ENCODE results near the gene KLHL34.

KLHL34 gene

DNA sequence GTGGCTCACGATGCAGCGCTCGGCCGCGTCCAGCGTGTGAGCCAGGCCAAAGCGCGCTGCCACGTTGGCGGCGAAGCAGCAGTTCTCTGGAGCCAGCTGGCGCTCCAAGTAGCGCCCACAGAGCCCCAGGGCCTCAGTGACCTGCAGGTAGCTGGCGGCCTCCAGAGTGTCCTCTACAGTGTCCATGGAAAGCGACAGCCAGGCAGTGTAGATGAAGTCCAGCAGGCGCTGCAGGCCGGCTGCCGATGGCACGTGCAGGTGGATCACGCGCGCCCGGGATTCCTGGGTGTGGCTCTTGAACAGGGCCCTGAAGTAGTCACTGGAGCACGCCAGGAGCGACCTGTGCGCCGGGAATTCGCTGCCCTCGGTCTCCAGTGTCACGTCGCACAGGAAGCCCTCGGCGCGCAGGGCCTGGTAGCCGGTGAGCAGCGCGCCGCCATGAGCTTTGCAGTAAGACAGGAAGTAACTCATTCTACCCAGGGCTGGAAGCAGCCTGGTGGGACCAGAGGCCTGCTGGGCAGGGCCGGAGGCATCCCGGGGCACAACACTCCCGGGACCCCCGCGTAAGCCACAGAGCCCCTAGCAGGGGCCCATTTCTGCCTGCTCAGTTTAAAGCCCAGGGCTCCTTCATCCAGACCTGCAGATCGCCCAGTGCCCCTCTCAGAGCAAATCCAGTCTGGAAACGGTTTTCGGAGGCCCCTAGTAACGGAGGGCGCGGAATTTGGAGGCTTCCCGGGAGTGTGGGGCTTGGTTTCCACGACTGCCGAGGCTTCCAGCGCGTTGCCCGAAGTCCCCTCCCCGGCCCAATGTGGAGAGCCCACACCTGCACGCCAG lies 595 bp downstream of the KLHL34 start:
- H3K4me3 ChIP-seq (ENCODE audit: low read length) = no peak overlapping the region
- no peaks in the 10 kb centered on the region for H3K9me2 ChIP-seq (replicated peaks; ENCODE audit: insufficient read depth, low read length)
- no peak overlapping the region for H3K9ac ChIP-seq (ENCODE audit: low read length)
- H3K79me2 ChIP-seq (ENCODE audit: low read length) = no peaks in the 10 kb centered on the region
- no peaks in the 10 kb centered on the region for H3K9me3 ChIP-seq (replicated peaks; ENCODE audit: insufficient read depth, low read length)
- no peak overlapping the region for H3K27ac ChIP-seq (ENCODE audit: low read length)
- H2AFZ ChIP-seq (ENCODE audit: low read length) = no peak overlapping the region
- H3F3A ChIP-seq (ENCODE audit: insufficient read depth, low read length) = no peaks in the 10 kb centered on the region
- TF ChIP-seq EZH2 (optimal IDR thresholded peaks at IDR 0.05; ENCODE audit: low read depth, low read length) (no peak), EZH2phosphoT487 (IDR thresholded peaks at IDR 0.05; ENCODE audit: low read length) (no peak)
- TF ChIP-seq, protein P1, sequence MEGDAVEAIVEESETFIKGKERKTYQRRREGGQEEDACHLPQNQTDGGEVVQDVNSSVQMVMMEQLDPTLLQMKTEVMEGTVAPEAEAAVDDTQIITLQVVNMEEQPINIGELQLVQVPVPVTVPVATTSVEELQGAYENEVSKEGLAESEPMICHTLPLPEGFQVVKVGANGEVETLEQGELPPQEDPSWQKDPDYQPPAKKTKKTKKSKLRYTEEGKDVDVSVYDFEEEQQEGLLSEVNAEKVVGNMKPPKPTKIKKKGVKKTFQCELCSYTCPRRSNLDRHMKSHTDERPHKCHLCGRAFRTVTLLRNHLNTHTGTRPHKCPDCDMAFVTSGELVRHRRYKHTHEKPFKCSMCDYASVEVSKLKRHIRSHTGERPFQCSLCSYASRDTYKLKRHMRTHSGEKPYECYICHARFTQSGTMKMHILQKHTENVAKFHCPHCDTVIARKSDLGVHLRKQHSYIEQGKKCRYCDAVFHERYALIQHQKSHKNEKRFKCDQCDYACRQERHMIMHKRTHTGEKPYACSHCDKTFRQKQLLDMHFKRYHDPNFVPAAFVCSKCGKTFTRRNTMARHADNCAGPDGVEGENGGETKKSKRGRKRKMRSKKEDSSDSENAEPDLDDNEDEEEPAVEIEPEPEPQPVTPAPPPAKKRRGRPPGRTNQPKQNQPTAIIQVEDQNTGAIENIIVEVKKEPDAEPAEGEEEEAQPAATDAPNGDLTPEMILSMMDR (IDR thresholded peaks at IDR 0.05; ENCODE audit: low read length) = no peak
- H3K4me2 ChIP-seq (ENCODE audit: low read depth, low read length) = no peak overlapping the region
- no peaks in the 10 kb centered on the region for H3K27me3 ChIP-seq (replicated peaks; ENCODE audit: insufficient read depth, low read length)
- H3K36me3 ChIP-seq (replicated peaks; ENCODE audit: insufficient read depth, low read length) = no peaks in the 10 kb centered on the region
- no peaks in the 10 kb centered on the region for H4K20me1 ChIP-seq (ENCODE audit: insufficient read depth, low read length)
- no peak for DNase-seq
- H3K4me1 ChIP-seq (ENCODE audit: low read length) = no peaks in the 10 kb centered on the region

DNA sequence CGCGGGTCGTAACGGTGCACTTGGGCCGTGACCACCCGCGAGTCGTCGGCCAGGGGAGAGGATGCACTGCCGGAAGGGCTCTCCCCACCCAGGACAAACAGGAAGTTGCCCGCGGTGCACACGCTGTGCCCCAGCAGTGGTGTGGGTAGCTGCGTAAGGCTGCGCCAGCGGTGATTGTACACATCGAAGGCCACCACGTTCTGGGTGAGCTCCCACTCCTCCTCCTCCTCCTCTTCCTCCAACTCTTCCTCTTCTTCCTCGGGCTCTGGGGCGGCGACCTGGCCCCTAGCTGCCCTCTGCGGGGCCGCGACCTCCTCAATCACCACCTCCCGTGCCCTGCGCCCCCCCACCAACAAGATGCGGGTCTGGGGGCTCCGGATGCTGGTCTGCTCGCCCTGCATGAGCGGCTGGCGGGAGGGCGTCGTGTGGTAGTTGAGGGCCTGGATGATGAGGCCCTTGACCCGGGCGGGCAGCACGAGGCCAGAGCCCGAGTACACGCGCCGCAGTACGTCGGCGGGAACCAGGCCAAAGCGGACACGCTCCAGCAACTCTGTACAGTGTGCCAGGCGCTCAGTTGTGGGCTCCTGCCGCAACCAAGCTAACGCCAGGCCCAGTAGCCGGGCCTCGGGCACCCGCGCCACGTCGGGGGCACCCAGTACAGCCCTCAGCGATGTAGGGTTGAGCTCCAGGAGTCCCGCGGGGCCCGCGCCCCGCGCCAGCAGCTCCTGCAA lies 1.4 kb downstream of the KLHL34 start:
- H3K36me3 ChIP-seq (replicated peaks; ENCODE audit: insufficient read depth, low read length) = no peaks in the 10 kb centered on the region
- no peak for DNase-seq
- H2AFZ ChIP-seq (ENCODE audit: low read length) = no peak overlapping the region
- H3K4me1 ChIP-seq (ENCODE audit: low read length) = no peaks in the 10 kb centered on the region
- no peaks in the 10 kb centered on the region for H3F3A ChIP-seq (ENCODE audit: insufficient read depth, low read length)
- H4K20me1 ChIP-seq (ENCODE audit: insufficient read depth, low read length) = no peaks in the 10 kb centered on the region
- no peaks in the 10 kb centered on the region for H3K27me3 ChIP-seq (replicated peaks; ENCODE audit: insufficient read depth, low read length)
- no peaks in the 10 kb centered on the region for H3K9me2 ChIP-seq (replicated peaks; ENCODE audit: insufficient read depth, low read length)
- TF ChIP-seq EZH2 (optimal IDR thresholded peaks at IDR 0.05; ENCODE audit: low read depth, low read length) = no peak
- TF ChIP-seq, protein P1 (IDR thresholded peaks at IDR 0.05; ENCODE audit: low read length) = no peak
- no peak for TF ChIP-seq EZH2phosphoT487 (IDR thresholded peaks at IDR 0.05; ENCODE audit: low read length)
- no peak overlapping the region for H3K4me2 ChIP-seq (ENCODE audit: low read depth, low read length)
- no peaks in the 10 kb centered on the region for H3K79me2 ChIP-seq (ENCODE audit: low read length)
- no peak overlapping the region for H3K27ac ChIP-seq (ENCODE audit: low read length)
- no peaks in the 10 kb centered on the region for H3K9me3 ChIP-seq (replicated peaks; ENCODE audit: insufficient read depth, low read length)
- H3K9ac ChIP-seq (ENCODE audit: low read length) = no peak overlapping the region
- no peak overlapping the region for H3K4me3 ChIP-seq (ENCODE audit: low read length)

DNA sequence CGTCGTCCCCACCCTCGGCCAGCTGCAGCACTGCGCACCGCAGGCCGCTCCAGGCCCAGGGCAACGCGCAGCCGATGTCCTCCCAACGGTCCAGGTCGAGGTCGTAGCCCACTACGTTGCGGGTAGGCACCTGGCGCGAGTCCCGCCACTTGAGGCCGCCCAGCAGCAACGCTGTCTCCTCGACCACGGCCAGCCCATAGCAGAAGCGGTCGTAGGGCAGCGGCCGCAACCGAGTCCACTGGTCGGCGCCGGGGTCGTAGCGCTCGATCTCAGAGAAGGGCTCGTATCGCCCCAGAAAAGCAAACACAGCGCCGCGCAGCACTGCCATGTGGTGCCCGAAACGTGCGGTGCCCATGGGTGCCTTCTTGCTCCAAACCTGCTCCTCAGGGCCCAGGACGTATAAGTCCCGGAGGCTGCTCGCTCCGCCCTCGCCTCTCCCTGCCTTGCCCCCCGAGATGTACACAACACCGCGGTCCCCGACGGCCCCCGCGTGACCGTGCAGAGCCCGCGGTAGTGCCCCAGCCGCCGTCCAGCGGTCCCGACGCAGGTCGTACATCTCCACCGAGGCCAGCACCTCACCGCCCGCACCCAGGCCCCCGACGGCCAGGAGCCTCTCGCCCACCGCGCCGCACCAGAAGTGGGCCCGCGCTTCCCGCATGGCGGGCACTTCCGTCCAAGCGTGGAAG lies 2.1 kb downstream of the KLHL34 start:
- Histone ChIP-seq H3K27ac (ENCODE audit: low read length) (no peak overlapping the region), H3K4me1 (ENCODE audit: low read length) (no peaks in the 10 kb centered on the region), H3K79me2 (ENCODE audit: low read length) (no peaks in the 10 kb centered on the region), H3F3A (ENCODE audit: insufficient read depth, low read length) (no peaks in the 10 kb centered on the region), H3K9me3 (replicated peaks; ENCODE audit: insufficient read depth, low read length) (no peaks in the 10 kb centered on the region), H3K4me2 (ENCODE audit: low read depth, low read length) (no peak overlapping the region), H3K9me2 (replicated peaks; ENCODE audit: insufficient read depth, low read length) (no peaks in the 10 kb centered on the region), H3K36me3 (replicated peaks; ENCODE audit: insufficient read depth, low read length) (no peaks in the 10 kb centered on the region), H2AFZ (ENCODE audit: low read length) (no peak overlapping the region), H3K4me3 (ENCODE audit: low read length) (no peak overlapping the region), H3K9ac (ENCODE audit: low read length) (no peak overlapping the region), H4K20me1 (ENCODE audit: insufficient read depth, low read length) (no peaks in the 10 kb centered on the region), H3K27me3 (replicated peaks; ENCODE audit: insufficient read depth, low read length) (no peaks in the 10 kb centered on the region)
- DNase-seq = no peak
- TF ChIP-seq, protein P1 (IDR thresholded peaks at IDR 0.05; ENCODE audit: low read length) = no peak
- TF ChIP-seq EZH2phosphoT487 (IDR thresholded peaks at IDR 0.05; ENCODE audit: low read length) (no peak), EZH2 (optimal IDR thresholded peaks at IDR 0.05; ENCODE audit: low read depth, low read length) (no peak)

Data from MM.1S (cell line).